ENCODE data around the gene LNX2. TPM values are rescaled to one million over a fixed set of nuclear protein-coding genes. Genes with fewer than 3 reads are reported as not detected.

Gene LNX2
- total RNA-seq, 1 donor from 2014 or later = 33.7 TPM

DNA sequence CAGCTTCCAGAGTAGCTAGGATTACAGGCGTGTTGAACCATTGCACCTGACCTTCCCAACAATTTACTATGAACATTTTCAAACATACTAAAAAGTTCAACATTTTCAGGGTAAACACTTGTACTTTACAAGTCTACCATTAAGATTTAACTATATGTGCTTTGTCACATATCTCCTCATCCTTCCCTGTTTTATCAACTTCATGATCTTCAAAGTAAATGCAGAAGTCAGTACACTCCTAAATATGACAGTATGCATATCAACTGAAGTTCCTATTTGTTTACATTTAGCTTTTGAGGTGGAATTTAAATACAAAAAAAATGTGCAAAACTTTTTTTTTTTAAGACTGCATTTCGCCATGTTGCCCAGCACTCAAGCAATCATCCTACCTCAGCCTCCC lies 18.5 kb downstream of the LNX2 start:
- DNase-seq (ENCODE audit: low spot score, unreplicated experiment) = no peak
- TF ChIP-seq CTCF (IDR thresholded peaks at IDR 0.05; ENCODE audit: unreplicated experiment) = no peak
- Mint-ChIP-seq H3K27ac (no peak overlapping the region), H3K4me1 (ENCODE audit: low read depth) (peaks cover 43% of the 10 kb centered on the region), H3K27me3 (no peaks in the 10 kb centered on the region), H3K9me3 (ENCODE audit: low read depth) (no peaks in the 10 kb centered on the region), H3K4me3 (ENCODE audit: low read depth) (no peak overlapping the region), H3K36me3 (ENCODE audit: insufficient read depth) (no peaks in the 10 kb centered on the region)

- TF ChIP-seq CTCF (IDR thresholded peaks at IDR 0.05; ENCODE audit: unreplicated experiment) = no peak
- Mint-ChIP-seq H3K4me3 (ENCODE audit: low read depth) (no peak overlapping the region), H3K27ac (no peak overlapping the region), H3K9me3 (ENCODE audit: low read depth) (no peaks in the 10 kb centered on the region), H3K36me3 (ENCODE audit: insufficient read depth) (no peaks in the 10 kb centered on the region), H3K27me3 (no peaks in the 10 kb centered on the region), H3K4me1 (ENCODE audit: low read depth) (peaks cover 39% of the 10 kb centered on the region)
- DNase-seq (ENCODE audit: low spot score, unreplicated experiment) = no peak
These were observed 19.1 kb downstream of the LNX2 start for GRCh38 chr13:27601208-27601607.

- Mint-ChIP-seq H3K9me3 (ENCODE audit: low read depth) (no peaks in the 10 kb centered on the region), H3K4me1 (ENCODE audit: low read depth) (peaks cover 34% of the 10 kb centered on the region), H3K4me3 (ENCODE audit: low read depth) (no peak overlapping the region), H3K27ac (no peak overlapping the region), H3K36me3 (ENCODE audit: insufficient read depth) (no peaks in the 10 kb centered on the region), H3K27me3 (no peaks in the 10 kb centered on the region)
- no peak for TF ChIP-seq CTCF (IDR thresholded peaks at IDR 0.05; ENCODE audit: unreplicated experiment)
- no peak for DNase-seq (ENCODE audit: low spot score, unreplicated experiment)
These were observed 19.6 kb downstream of the LNX2 start for GRCh38 chr13:27600711-27601110.

- no peaks in the 10 kb centered on the region for H3K9me3 Mint-ChIP-seq (ENCODE audit: low read depth)
- no peak for DNase-seq (ENCODE audit: low spot score, unreplicated experiment)
- H3K27ac Mint-ChIP-seq = peak overlapping the region; percentile 57
These were observed 20.3 kb downstream of the LNX2 start for GRCh38 chr13:27599845-27600553.

DNA sequence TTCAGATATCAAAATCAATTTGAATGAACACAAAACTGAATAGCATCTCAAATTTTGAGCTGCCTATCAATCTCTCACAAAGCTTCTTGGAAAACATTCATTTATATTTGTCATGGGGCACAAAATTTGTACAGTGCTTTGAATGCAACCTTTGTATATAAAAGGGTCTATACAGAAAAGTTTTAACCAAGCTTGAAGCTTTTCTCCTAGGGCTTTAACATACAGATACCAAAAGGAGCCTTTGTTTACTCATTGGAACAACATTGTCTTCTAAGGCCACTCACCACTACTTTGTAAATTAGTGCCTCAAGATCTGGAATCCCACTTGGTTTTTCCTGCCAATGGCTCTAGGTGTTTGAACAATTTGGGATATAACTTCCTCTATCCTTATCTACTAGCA lies 21.2 kb downstream of the LNX2 start:
- Mint-ChIP-seq H3K4me3 (ENCODE audit: low read depth) (no peak overlapping the region), H3K9me3 (ENCODE audit: low read depth) (no peaks in the 10 kb centered on the region), H3K4me1 (ENCODE audit: low read depth) (peaks cover 21% of the 10 kb centered on the region), H3K27me3 (no peaks in the 10 kb centered on the region), H3K36me3 (ENCODE audit: insufficient read depth) (no peaks in the 10 kb centered on the region), H3K27ac (no peak overlapping the region)
- no peak for DNase-seq (ENCODE audit: low spot score, unreplicated experiment)
- no peak for TF ChIP-seq CTCF (IDR thresholded peaks at IDR 0.05; ENCODE audit: unreplicated experiment)

More at GRCh38 chr13:27599845-27600553, 20.3 kb downstream of the LNX2 start:
- H3K27me3 Mint-ChIP-seq = no peaks in the 10 kb centered on the region
- H3K4me1 Mint-ChIP-seq (ENCODE audit: low read depth) = peaks cover 27% of the 10 kb centered on the region
- no peak for TF ChIP-seq CTCF (IDR thresholded peaks at IDR 0.05; ENCODE audit: unreplicated experiment)
- no peak overlapping the region for H3K4me3 Mint-ChIP-seq (ENCODE audit: low read depth)
- no peaks in the 10 kb centered on the region for H3K36me3 Mint-ChIP-seq (ENCODE audit: insufficient read depth)
